Neural progenitor cell (in vitro differentiated cells): Measurements from ENCODE around the gene AUTS2. TPM values are rescaled to one million over a fixed set of nuclear protein-coding genes. Genes with fewer than 3 reads are reported as not detected.

ENCODE experiments used
- DNase-seq: peaks from one replicate; pipeline ENCODE4 v3.0.0-alpha.2; 2016; ENCODE audit warnings: low spot score
- H2AFZ ChIP-seq: fragments of 200-600 bp; sonication (generic); replicated peaks from 2 replicates; pipeline ENCODE4 v1.6.1; 2016; ENCODE audit warnings: antibody characterized with exemption
- H3F3A ChIP-seq: fragments of 200-600 bp; sonication (generic); 2 replicates; pipeline ENCODE4 v1.6.1; 2016; ENCODE audit warnings: antibody characterized with exemption, low read depth
- H3K27ac ChIP-seq: fragments of 200-600 bp; sonication (generic); 2 replicates; pipeline ENCODE4 v1.5.1; 2016; ENCODE audit warnings: mild to moderate bottlenecking
- H3K27me3 ChIP-seq: fragments of 200-600 bp; sonication (generic); 2 replicates; pipeline ENCODE4 v1.6.1; 2016; ENCODE audit warnings: mild to moderate bottlenecking, moderate library complexity
- H3K36me3 ChIP-seq: fragments of 200-600 bp; sonication (generic); 2 replicates; pipeline ENCODE4 v1.5.1; 2016
- H3K4me1 ChIP-seq: fragments of 200-600 bp; sonication (generic); 2 replicates; pipeline ENCODE4 v1.6.1; 2016; ENCODE audit warnings: mixed run types
- H3K4me2 ChIP-seq: fragments of 200-600 bp; sonication (generic); 2 replicates; pipeline ENCODE4 v1.6.1; 2016
- H3K4me3 ChIP-seq: fragments of 200-600 bp; sonication (generic); 2 replicates; pipeline ENCODE4 v1.5.1; 2016
- H3K79me2 ChIP-seq: fragments of 200-600 bp; sonication (generic); 2 replicates; pipeline ENCODE4 v1.6.1; 2016; ENCODE audit warnings: low read depth
- H3K9ac ChIP-seq: fragments of 200-600 bp; sonication (generic); 2 replicates; pipeline ENCODE4 v1.6.1; 2016
- H3K9me3 ChIP-seq: fragments of 200-600 bp; sonication (generic); 2 replicates; pipeline ENCODE4 v1.5.1; 2016; ENCODE audit warnings: low read depth
- H4K20me1 ChIP-seq: fragments of 200-600 bp; sonication (generic); 2 replicates; pipeline ENCODE4 v1.6.1; 2016; ENCODE audit warnings: low read depth
- H3K27ac Mint-ChIP-seq: 3 replicates; pipeline ENCODE4 v1.8.0; 2021; ENCODE audit warnings: mixed read lengths
- H3K27me3 Mint-ChIP-seq: 2 replicates; pipeline ENCODE4 v1.8.0; 2022; ENCODE audit warnings: low read depth, mild to moderate bottlenecking, inconsistent platforms, moderate library complexity, mixed read lengths; ENCODE audit not compliant: insufficient read depth
- H3K36me3 Mint-ChIP-seq: 3 replicates; pipeline ENCODE4 v1.8.0; 2021; ENCODE audit warnings: mixed read lengths
- H3K4me1 Mint-ChIP-seq: 3 replicates; pipeline ENCODE4 v1.8.0; 2021; ENCODE audit warnings: mixed read lengths
- H3K4me3 Mint-ChIP-seq: 3 replicates; pipeline ENCODE4 v1.8.0; 2021; ENCODE audit warnings: mild to moderate bottlenecking, moderate library complexity, mixed read lengths
- H3K9me3 Mint-ChIP-seq: 3 replicates; pipeline ENCODE4 v1.8.0; 2020; ENCODE audit warnings: mixed read lengths
- CTCF ChIP-seq: fragments of 200-600 bp; sonication (generic); IDR thresholded peaks from 2 replicates; pipeline ENCODE4 v1.5.1; 2017; ENCODE audit warnings: antibody characterized with exemption, mild to moderate bottlenecking
- EZH2 ChIP-seq: fragments of 200-600 bp; sonication (generic); IDR thresholded peaks from 2 replicates; pipeline ENCODE4 v1.6.1; 2017; ENCODE audit warnings: antibody characterized with exemption, mild to moderate bottlenecking, moderate library complexity
- EZH2phosphoT487 ChIP-seq: fragments of 200-600 bp; sonication (generic); IDR thresholded peaks from 2 replicates; pipeline ENCODE4 v1.6.1; 2017; ENCODE audit warnings: antibody characterized with exemption
- total RNA-seq: library from RNA; depleted of rRNA; stranded (reverse); fragments of >200 nt; gene quantifications from 2 replicates; pipeline ENCODE4 v1.2.3, GENCODE V29; 2015; ENCODE audit warnings: low replicate concordance

Gene AUTS2
- total RNA-seq, 1 donor from 2014 or later: 50.0 TPM

GRCh38 chr7:70719125-70719524, 1120.8 kb downstream of the AUTS2 start:
- Histone ChIP-seq H2AFZ (no peak overlapping the region), H3K4me2 (no peak overlapping the region), H3K9ac (no peak overlapping the region), H3K27me3 (no peaks in the 10 kb centered on the region), H3K36me3 (peaks cover 4% of the 10 kb centered on the region), H3K79me2 (peaks cover 100% of the 10 kb centered on the region), H4K20me1 (peaks cover 98% of the 10 kb centered on the region), H3F3A (peaks cover 67% of the 10 kb centered on the region), H3K4me3 (no peak overlapping the region), H3K4me1 (peaks cover 45% of the 10 kb centered on the region), H3K9me3 (no peaks in the 10 kb centered on the region), H3K27ac (no peak overlapping the region)
- H3K4me1 Mint-ChIP-seq: peaks cover 40% of the 10 kb centered on the region
- TF ChIP-seq EZH2phosphoT487 (no peak), EZH2 (no peak), CTCF (no peak)
- no peak overlapping the region for H3K27ac Mint-ChIP-seq
- peaks cover 35% of the 10 kb centered on the region for H3K36me3 Mint-ChIP-seq
- H3K27me3 Mint-ChIP-seq: no peaks in the 10 kb centered on the region
- H3K4me3 Mint-ChIP-seq: no peak overlapping the region
- H3K9me3 Mint-ChIP-seq: peaks cover 11% of the 10 kb centered on the region
- no peak for DNase-seq

- Histone ChIP-seq H3K79me2 (peaks cover 100% of the 10 kb centered on the region), H4K20me1 (peaks cover 99% of the 10 kb centered on the region), H3K4me3 (no peak overlapping the region), H3K36me3 (no peaks in the 10 kb centered on the region), H3K9me3 (no peaks in the 10 kb centered on the region), H3K4me2 (peak overlapping the region; percentile 4), H3K27me3 (no peaks in the 10 kb centered on the region), H3F3A (peaks cover 67% of the 10 kb centered on the region), H3K27ac (peak overlapping the region; percentile 5), H2AFZ (no peak overlapping the region), H3K4me1 (peaks cover 54% of the 10 kb centered on the region), H3K9ac (no peak overlapping the region)
- no peak for DNase-seq
- Mint-ChIP-seq H3K27me3 (peaks cover 2% of the 10 kb centered on the region), H3K4me1 (peaks cover 47% of the 10 kb centered on the region), H3K36me3 (peaks cover 32% of the 10 kb centered on the region), H3K27ac (peak overlapping the region; percentile 47), H3K4me3 (no peak overlapping the region), H3K9me3 (peaks cover 5% of the 10 kb centered on the region)
- TF ChIP-seq EZH2 (no peak), CTCF (peak; percentile 20)
These were observed 1122.1 kb downstream of the AUTS2 start for GRCh38 chr7:70720191-70720873.

- Histone ChIP-seq H3K9me3 (no peaks in the 10 kb centered on the region), H3K4me3 (no peak overlapping the region), H3K4me1 (peaks cover 65% of the 10 kb centered on the region), H3K27me3 (no peaks in the 10 kb centered on the region), H3F3A (peaks cover 71% of the 10 kb centered on the region), H2AFZ (no peak overlapping the region), H4K20me1 (peaks cover 99% of the 10 kb centered on the region), H3K27ac (peak overlapping the region; percentile 53), H3K79me2 (peaks cover 100% of the 10 kb centered on the region), H3K36me3 (no peaks in the 10 kb centered on the region), H3K9ac (no peak overlapping the region), H3K4me2 (peak overlapping the region; percentile 43)
- Mint-ChIP-seq H3K4me3 (no peak overlapping the region), H3K27ac (no peak overlapping the region), H3K4me1 (peaks cover 58% of the 10 kb centered on the region), H3K9me3 (peaks cover 5% of the 10 kb centered on the region), H3K27me3 (peaks cover 2% of the 10 kb centered on the region), H3K36me3 (peaks cover 31% of the 10 kb centered on the region)
- TF ChIP-seq EZH2phosphoT487 (no peak), EZH2 (no peak), CTCF (no peak)
- no peak for DNase-seq
These were observed 1123.2 kb downstream of the AUTS2 start for GRCh38 chr7:70721500-70721899.
